T-helper 1 cell treated with Interleukin-12 subunit alpha and Interleukin-12 subunit beta and Interleukin-4 antibody, amounts not matched to agents 30 ng/mL and 1 ng/mL, for 36 hours (primary cell): Measurements from ENCODE around the gene SPOCK1. TPM values are rescaled to one million over a fixed set of nuclear protein-coding genes. Genes with fewer than 3 reads are reported as not detected.
"Not testable (repeated sequence)": the region's sequence is repeated elsewhere in the genome, so short reads cannot be mapped to it uniquely, and the experiment has no call there.

Source experiments
- intact Hi-C: fragments of 100-400 bp; cut with micrococcal nuclease; formaldehyde crosslinking; loops from one replicate; pipeline ENCODE4 v1.15.1; 2024
- total RNA-seq: library from RNA; stranded (reverse); gene quantifications from 2 replicates; pipeline ENCODE4 v1.2.3, GENCODE V29; 2022

Gene SPOCK1
- total RNA-seq, 1 donor from 2014 or later, result 0.27 TPM

- intact Hi-C loops, result no loop called here
These were observed 230.5 kb downstream of the SPOCK1 start for GRCh38 chr5:137268646-137269045.

DNA sequence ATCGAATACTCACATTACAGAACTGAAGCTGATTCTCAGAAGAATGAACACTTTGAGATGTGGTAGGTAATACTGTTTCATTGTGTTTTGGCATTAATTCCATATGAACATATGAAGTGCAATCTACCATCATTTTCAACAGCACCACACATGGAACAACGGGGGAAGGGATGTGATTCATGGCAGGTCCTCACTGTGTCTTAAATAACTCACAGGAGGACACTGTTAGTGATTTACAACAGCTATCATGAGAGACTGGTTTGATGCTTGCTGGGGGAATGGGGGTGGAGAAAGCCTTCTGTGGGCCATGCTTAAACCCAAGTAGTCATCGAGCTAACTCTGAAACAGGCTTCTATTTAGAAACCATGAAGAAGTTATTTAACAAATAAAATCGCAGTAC lies 232.9 kb downstream of the SPOCK1 start:
- intact Hi-C loops, result no loop called here

- intact Hi-C loops, result no loop called here
These were observed 233.7 kb downstream of the SPOCK1 start for GRCh38 chr5:137265457-137265856.

DNA sequence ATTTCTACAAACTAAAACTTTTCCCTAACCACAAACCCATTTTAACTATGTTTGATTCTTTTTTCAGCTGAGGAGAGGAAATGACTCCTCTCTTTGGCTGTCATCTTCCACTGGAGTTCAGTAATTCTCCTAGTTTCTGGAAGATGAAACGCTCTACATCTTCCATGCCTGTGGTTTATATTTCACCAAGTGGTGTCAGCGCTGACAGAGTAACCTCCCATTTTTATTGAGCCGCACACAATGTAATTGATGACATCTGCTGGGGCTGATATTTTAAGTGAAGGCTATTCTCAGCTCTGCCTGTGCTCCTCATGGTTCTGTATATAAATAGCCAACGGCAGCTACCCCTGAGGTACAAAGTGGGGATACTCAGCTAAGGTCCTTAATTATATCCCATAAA lies 234.6 kb downstream of the SPOCK1 start:
- intact Hi-C loops, result no loop called here

GRCh38 chr5:137264041-137264440 lies 235.1 kb downstream of the SPOCK1 start:
- intact Hi-C loops, result no loop called here

DNA sequence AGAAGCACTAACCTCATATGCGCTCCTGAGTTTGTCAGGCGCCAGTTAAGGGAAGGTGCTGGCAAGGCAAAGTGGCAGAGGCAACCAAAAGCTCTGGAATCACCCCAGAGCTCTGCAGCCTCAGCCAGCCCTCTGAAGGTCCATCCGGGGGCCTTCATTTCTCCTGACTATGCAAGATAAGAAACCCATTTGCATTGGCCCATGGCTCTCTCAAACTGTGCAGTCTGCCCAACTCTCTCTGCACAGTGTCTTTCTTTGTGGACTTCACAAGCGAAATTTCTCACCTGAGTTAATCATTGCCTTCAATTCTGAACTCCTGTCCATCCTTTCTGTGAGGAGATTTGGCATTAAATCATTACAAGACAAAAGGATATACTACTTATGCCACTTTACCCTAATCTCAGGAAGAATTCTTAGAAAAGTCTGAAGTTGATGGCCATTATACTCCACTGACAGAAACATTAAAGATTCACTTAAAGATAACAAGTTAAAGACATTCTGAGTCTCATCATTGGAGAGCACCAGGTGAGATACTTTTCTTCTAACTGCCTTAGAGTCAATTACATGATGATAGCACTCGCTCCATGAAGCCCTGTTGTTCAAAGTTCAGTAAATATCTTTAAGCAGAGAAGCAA lies 235.6 kb downstream of the SPOCK1 start:
- intact Hi-C loops, result no loop called here

- intact Hi-C loops, result no loop called here
These were observed 236.3 kb downstream of the SPOCK1 start for GRCh38 chr5:137262818-137263217.

- intact Hi-C loops, result no loop called here
These were observed 238.1 kb downstream of the SPOCK1 start for GRCh38 chr5:137260820-137261695.

GRCh38 chr5:137259115-137259514 lies 240.0 kb downstream of the SPOCK1 start:
- intact Hi-C loops, result not testable (repeated sequence)

DNA sequence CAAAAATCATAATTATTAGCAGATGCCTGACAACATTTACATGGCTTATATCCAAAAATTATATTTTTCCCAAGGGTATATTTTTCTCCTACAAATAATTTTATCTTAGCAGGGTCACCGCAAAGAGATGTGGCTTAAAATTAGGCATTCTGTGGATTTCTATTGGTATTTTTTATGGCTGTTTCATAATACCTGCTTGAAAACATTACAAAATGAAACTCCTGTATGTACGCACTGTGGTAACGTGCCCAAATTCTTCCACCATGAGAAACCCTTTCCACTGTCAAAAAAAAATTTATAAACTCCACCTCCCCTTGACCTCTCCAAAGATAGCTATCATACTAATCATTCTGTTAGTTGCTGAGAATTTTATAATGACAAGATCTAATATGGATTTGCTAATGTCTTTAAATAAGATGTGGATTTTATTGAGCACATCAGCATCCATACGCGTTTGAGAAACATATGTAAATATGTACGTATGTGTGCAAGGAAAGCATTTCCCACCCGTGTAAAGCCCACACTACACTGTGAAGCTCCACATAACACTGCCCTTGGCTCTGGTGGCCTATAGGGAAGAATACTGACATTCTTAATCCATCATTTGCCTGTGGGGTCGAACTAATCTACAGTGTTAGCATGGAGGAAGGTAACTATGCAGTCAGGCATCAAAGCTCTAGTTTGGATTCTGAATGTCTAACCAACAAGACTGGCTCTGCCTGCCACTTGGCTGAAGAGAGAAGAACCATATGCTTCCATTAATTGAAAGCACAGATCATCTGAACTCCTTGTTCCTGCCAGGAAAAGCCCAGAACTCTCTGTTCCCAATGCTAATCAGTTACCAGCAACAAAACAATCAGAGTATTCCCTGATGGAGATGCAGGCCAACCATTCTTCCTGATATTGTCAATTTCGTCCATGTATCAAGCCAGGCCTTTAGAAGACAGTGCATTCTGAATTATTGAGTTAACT lies 244.7 kb downstream of the SPOCK1 start:
- intact Hi-C loops, result no loop called here

GRCh38 chr5:137252512-137252911 lies 246.6 kb downstream of the SPOCK1 start:
- intact Hi-C loops, result no loop called here

DNA sequence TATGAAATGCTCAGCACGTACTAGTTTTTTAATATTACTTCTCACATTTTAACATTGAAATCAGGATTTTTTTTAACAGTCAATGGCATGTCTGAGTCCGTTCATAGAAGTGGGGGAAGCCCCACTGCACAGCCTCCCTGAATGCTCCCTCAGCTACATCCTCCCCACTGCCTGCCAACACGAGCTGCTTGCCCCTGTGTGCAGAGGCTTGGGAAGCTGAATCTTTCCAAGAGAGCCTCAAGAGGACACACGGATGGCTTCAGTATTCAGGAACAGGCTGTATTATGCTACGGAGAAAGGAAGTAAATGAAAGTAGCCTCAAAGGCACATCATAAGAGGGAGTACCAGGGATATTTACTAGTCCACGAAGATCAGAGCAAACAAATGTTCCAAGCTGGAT lies 248.7 kb downstream of the SPOCK1 start:
- intact Hi-C loops, result no loop called here

GRCh38 chr5:137248527-137248926 lies 250.6 kb downstream of the SPOCK1 start:
- intact Hi-C loops, result no loop called here

DNA sequence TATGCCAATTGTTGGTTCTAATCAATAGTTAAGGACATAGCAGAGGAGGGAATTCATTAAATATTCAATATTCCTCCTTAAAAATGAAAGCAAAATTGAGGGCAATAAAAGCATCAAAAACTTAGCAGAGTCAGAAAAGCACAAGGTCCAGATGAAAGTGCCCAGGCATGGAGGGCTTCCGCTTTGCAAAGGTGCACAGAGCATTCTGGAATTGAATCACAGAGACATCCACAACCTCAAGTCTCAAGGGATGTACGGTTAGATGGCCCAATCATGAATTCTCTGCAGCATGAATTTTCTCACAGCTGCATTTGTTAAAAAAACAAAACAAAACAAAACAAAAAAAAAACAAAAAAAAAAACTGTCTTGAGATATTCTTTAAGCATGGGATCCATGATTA lies 253.7 kb downstream of the SPOCK1 start:
- intact Hi-C loops, result no loop called here

DNA sequence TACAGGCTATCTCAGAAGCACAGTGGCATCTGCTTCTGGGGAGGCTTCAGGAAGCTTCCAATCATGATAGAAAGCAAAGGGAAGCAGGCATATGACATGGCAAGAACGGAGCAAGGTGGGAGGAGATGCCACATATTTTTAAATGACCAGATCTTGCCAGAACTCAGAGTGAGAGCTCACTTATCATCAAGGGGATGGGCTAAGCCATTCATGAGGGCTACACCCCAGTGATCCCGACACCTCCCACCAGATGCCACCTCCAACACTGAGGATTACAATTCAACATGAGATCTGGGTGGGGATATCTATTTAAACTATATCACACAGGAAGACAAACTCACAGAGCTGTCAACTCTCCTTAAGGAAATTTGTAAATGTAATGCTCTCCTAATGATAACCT lies 258.8 kb downstream of the SPOCK1 start:
- intact Hi-C loops, result no loop called here

GRCh38 chr5:137236849-137237507 lies 262.1 kb downstream of the SPOCK1 start:
- intact Hi-C loops, result no loop called here

DNA sequence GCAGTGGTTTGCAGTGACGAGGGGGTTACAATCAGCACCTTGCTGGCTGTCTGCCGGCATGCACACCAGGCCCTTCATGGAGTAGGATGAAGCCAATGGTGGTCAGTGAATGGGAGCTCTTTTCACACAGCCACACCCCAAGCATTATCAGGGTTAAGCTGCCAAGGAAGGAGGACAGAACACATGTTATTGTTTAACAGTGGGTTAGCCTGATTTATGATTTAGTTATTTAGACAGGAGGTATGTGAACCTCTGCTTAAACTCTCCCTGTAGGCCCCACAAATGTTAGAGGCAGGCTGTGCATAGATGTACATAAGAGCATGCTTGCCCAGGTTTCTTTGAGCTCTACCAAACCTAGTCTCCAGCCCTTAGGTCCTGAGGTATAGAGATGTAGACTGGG lies 262.9 kb downstream of the SPOCK1 start:
- intact Hi-C loops, result no loop called here

GRCh38 chr5:137234973-137235943 lies 263.9 kb downstream of the SPOCK1 start:
- intact Hi-C loops, result no loop called here

GRCh38 chr5:137233726-137234125 lies 265.4 kb downstream of the SPOCK1 start:
- intact Hi-C loops, result no loop called here

GRCh38 chr5:137233304-137233703 lies 265.8 kb downstream of the SPOCK1 start:
- intact Hi-C loops, result not testable (repeated sequence)
